Calu3 (cell line): ENCODE measurements around the gene PAIP1. TPM values are rescaled to one million over a fixed set of nuclear protein-coding genes. Genes with fewer than 3 reads are reported as not detected.

Source experiments
- BruUV-seq: library from RNA; stranded (reverse); fragments of 400-500 nt; replicated peaks from 2 replicates; lab custom pipeline; 2021; lab: Mats Ljungman, UMichigan
- CTCF ChIA-PET: fragments of 300-600 bp; sonication (Branson Sonifier 250); formaldehyde crosslinking; loops from one replicate; lab custom pipeline; 2022; ENCODE audit warnings: antibody characterized with exemption; lab: Charles Lee
- DNase-seq: peaks from one replicate; pipeline ENCODE4 v3.0.0; 2022
- H3K27ac Mint-ChIP-seq: one replicate; pipeline ENCODE4 v1.8.0; 2022; ENCODE audit warnings: mixed read lengths; ENCODE audit not compliant: unreplicated experiment
- H3K27me3 Mint-ChIP-seq: one replicate; pipeline ENCODE4 v1.8.0; 2022; ENCODE audit warnings: mixed read lengths; ENCODE audit not compliant: unreplicated experiment
- H3K36me3 Mint-ChIP-seq: one replicate; pipeline ENCODE4 v1.8.0; 2022; ENCODE audit warnings: mild to moderate bottlenecking, moderate library complexity, mixed read lengths; ENCODE audit not compliant: insufficient read depth, unreplicated experiment
- H3K4me1 Mint-ChIP-seq: one replicate; pipeline ENCODE4 v1.8.0; 2022; ENCODE audit warnings: mild to moderate bottlenecking, low read depth, mixed read lengths; ENCODE audit not compliant: unreplicated experiment
- H3K4me3 Mint-ChIP-seq: one replicate; pipeline ENCODE4 v1.8.0; 2022; ENCODE audit warnings: mild to moderate bottlenecking, low read depth, moderate library complexity, mixed read lengths; ENCODE audit not compliant: unreplicated experiment
- H3K9me3 Mint-ChIP-seq: one replicate; pipeline ENCODE4 v1.8.0; 2022; ENCODE audit warnings: low read depth, mixed read lengths; ENCODE audit not compliant: unreplicated experiment
- CTCF ChIP-seq: fragments of 200-600 bp; IDR thresholded peaks from one replicate; pipeline ENCODE4 v1.8.0; 2022; ENCODE audit warnings: antibody characterized with exemption; ENCODE audit not compliant: unreplicated experiment
- intact Hi-C: fragments of 100-400 bp; cut with micrococcal nuclease; formaldehyde crosslinking; loops from one replicate; pipeline ENCODE4 v1.10.0; 2022; ENCODE audit not compliant: unreplicated experiment
- total RNA-seq: library from RNA; stranded (reverse); gene quantifications from 2 replicates; pipeline ENCODE4 v1.2.3, GENCODE V29; 2022

The PAIP1 gene
- total RNA-seq, 1 experiment from 2014 or later, result 97.4 TPM

- BruUV-seq, result no TSS peak
- no peaks in the 10 kb centered on the region for H3K9me3 Mint-ChIP-seq
- CTCF ChIA-PET, result no interaction called here
- no peak overlapping the region for H3K27ac Mint-ChIP-seq
- no peaks in the 10 kb centered on the region for H3K4me1 Mint-ChIP-seq
- intact Hi-C loops, result no loop called here
- H3K4me3 Mint-ChIP-seq, result no peak overlapping the region
- no peaks in the 10 kb centered on the region for H3K27me3 Mint-ChIP-seq
- DNase-seq, result no peak
- no peak for TF ChIP-seq CTCF
- peaks cover 43% of the 10 kb centered on the region for H3K36me3 Mint-ChIP-seq
These were observed 23.2 kb downstream of the PAIP1 start for GRCh38 chr5:43533646-43534045.

- Mint-ChIP-seq H3K4me1 (no peaks in the 10 kb centered on the region), H3K9me3 (no peaks in the 10 kb centered on the region), H3K36me3 (peaks cover 47% of the 10 kb centered on the region), H3K27ac (no peak overlapping the region), H3K27me3 (no peaks in the 10 kb centered on the region), H3K4me3 (no peak overlapping the region)
- DNase-seq, result no peak
- CTCF ChIA-PET, result no interaction called here
- intact Hi-C loops, result no loop called here
- no peak for TF ChIP-seq CTCF
- BruUV-seq, result no TSS peak
These were observed 26.2 kb downstream of the PAIP1 start for GRCh38 chr5:43530648-43531047.

- TF ChIP-seq CTCF, result no peak
- H3K36me3 Mint-ChIP-seq, result peaks cover 28% of the 10 kb centered on the region
- intact Hi-C loops, result no loop called here
- no peaks in the 10 kb centered on the region for H3K27me3 Mint-ChIP-seq
- DNase-seq, result no peak
- CTCF ChIA-PET, result no interaction called here
- no TSS peak for BruUV-seq
- H3K4me3 Mint-ChIP-seq, result no peak overlapping the region
- no peaks in the 10 kb centered on the region for H3K9me3 Mint-ChIP-seq
- H3K27ac Mint-ChIP-seq, result no peak overlapping the region
- H3K4me1 Mint-ChIP-seq, result no peaks in the 10 kb centered on the region
These were observed 33.2 kb downstream of the PAIP1 start for GRCh38 chr5:43523662-43524072.

GRCh38 chr5:43520615-43521014 is 36.3 kb downstream of the PAIP1 start:
- intact Hi-C loops, result no loop called here
- H3K9me3 Mint-ChIP-seq, result no peaks in the 10 kb centered on the region
- CTCF ChIA-PET, result interaction anchor here (0.7 kb wide), 1 partner anchor 521 kb away, joined by 4 read pairs; no protein-coding TSS in a partner anchor
- H3K27ac Mint-ChIP-seq, result no peak overlapping the region
- H3K4me3 Mint-ChIP-seq, result no peak overlapping the region
- TF ChIP-seq CTCF, result no peak
- H3K36me3 Mint-ChIP-seq, result peaks cover 26% of the 10 kb centered on the region
- H3K4me1 Mint-ChIP-seq, result no peaks in the 10 kb centered on the region
- no peak for DNase-seq
- no peaks in the 10 kb centered on the region for H3K27me3 Mint-ChIP-seq
- BruUV-seq, result no TSS peak
